H9 (cell line): ENCODE results near the gene TBC1D24. TPM values are rescaled to one million over a fixed set of nuclear protein-coding genes. Genes with fewer than 3 reads are reported as not detected.
"Not testable (repeated sequence)": the region's sequence is repeated elsewhere in the genome, so short reads cannot be mapped to it uniquely, and the experiment has no call there.

Experiments
- DNase-seq: peaks from one replicate; pipeline ENCODE4 v3.0.0-alpha.2; 2017
- H2AFZ ChIP-seq: one replicate; pipeline ENCODE4 v1.6.1; 2013; ENCODE audit warnings: mild to moderate bottlenecking, low read length, control low read depth, moderate library complexity
- H2AK5ac ChIP-seq: 2 replicates; pipeline ENCODE4 v1.6.1; 2013; ENCODE audit warnings: low read length, control low read depth, mixed read lengths; ENCODE audit not compliant: insufficient read length
- H2BK120ac ChIP-seq: one replicate; pipeline ENCODE4 v1.6.1; 2013; ENCODE audit warnings: low read depth, mild to moderate bottlenecking, low read length, control low read depth, inconsistent platforms; ENCODE audit not compliant: poor library complexity, severe bottlenecking
- H2BK12ac ChIP-seq: 2 replicates; pipeline ENCODE4 v1.6.1; 2013; ENCODE audit warnings: low read length, control low read depth, mixed read lengths, low read depth; ENCODE audit not compliant: insufficient read length
- H2BK15ac ChIP-seq: 2 replicates; pipeline ENCODE4 v1.6.1; 2013; ENCODE audit warnings: low read depth, low read length, control low read depth
- H2BK20ac ChIP-seq: one replicate; pipeline ENCODE4 v1.6.1; 2013; ENCODE audit warnings: low read depth, mild to moderate bottlenecking, low read length, control low read depth, inconsistent platforms; ENCODE audit not compliant: poor library complexity, severe bottlenecking
- H2BK5ac ChIP-seq: 2 replicates; pipeline ENCODE4 v1.6.1; 2013; ENCODE audit warnings: low read length, control low read depth, mixed read lengths; ENCODE audit not compliant: insufficient read length
- H3K14ac ChIP-seq: 2 replicates; pipeline ENCODE4 v1.6.1; 2013; ENCODE audit warnings: low read length, control low read depth; ENCODE audit not compliant: insufficient read depth
- H3K18ac ChIP-seq: 2 replicates; pipeline ENCODE4 v1.6.1; 2013; ENCODE audit warnings: low read depth, mild to moderate bottlenecking, mixed read lengths, low read length, control low read depth; ENCODE audit not compliant: insufficient read length
- H3K23ac ChIP-seq: 2 replicates; pipeline ENCODE4 v1.6.1; 2013; ENCODE audit warnings: low read length, control low read depth, mixed read lengths, low read depth; ENCODE audit not compliant: insufficient read length
- H3K23me2 ChIP-seq: 2 replicates; pipeline ENCODE4 v1.6.1; 2013; ENCODE audit warnings: low read depth, mild to moderate bottlenecking, mixed read lengths, low read length, control low read depth; ENCODE audit not compliant: insufficient read length, poor library complexity, severe bottlenecking
- H3K27ac ChIP-seq: 2 replicates; pipeline ENCODE4 v1.5.1; 2013; ENCODE audit warnings: low read length, control low read depth, mixed read lengths, low read depth; ENCODE audit not compliant: insufficient read length
- H3K27me3 ChIP-seq: 2 replicates; pipeline ENCODE4 v1.6.1; 2013; ENCODE audit warnings: low read length, control low read depth, inconsistent platforms; ENCODE audit not compliant: insufficient read depth
- H3K4ac ChIP-seq: 2 replicates; pipeline ENCODE4 v1.6.1; 2013; ENCODE audit warnings: low read depth, mild to moderate bottlenecking, control low read depth, inconsistent platforms, low read length, moderate library complexity
- H3K4me1 ChIP-seq: 2 replicates; pipeline ENCODE4 v1.6.1; 2013; ENCODE audit warnings: low read length, control low read depth, inconsistent platforms; ENCODE audit not compliant: insufficient read depth
- H3K4me2 ChIP-seq: 2 replicates; pipeline ENCODE4 v1.6.1; 2013; ENCODE audit warnings: low read length, control low read depth, mixed read lengths; ENCODE audit not compliant: insufficient read length, insufficient read depth
- H3K56ac ChIP-seq: 2 replicates; pipeline ENCODE4 v1.6.1; 2013; ENCODE audit warnings: low read depth, mild to moderate bottlenecking, mixed read lengths, low read length, control low read depth; ENCODE audit not compliant: insufficient read length
- H3K79me1 ChIP-seq: 2 replicates; pipeline ENCODE4 v1.6.1; 2013; ENCODE audit warnings: low read depth, mild to moderate bottlenecking, moderate library complexity, low read length, control low read depth, inconsistent platforms; ENCODE audit not compliant: insufficient read depth, poor library complexity, severe bottlenecking
- H3K79me2 ChIP-seq: 2 replicates; pipeline ENCODE4 v1.6.1; 2013; ENCODE audit warnings: low read length, control low read depth, inconsistent platforms; ENCODE audit not compliant: insufficient read depth
- H3K9ac ChIP-seq: 2 replicates; pipeline ENCODE4 v1.6.1; 2013; ENCODE audit warnings: low read length, control low read depth, mixed read lengths; ENCODE audit not compliant: insufficient read length; ENCODE audit errors: extremely low read depth
- H3K9me3 ChIP-seq: one replicate; pipeline ENCODE4 v1.6.1; 2013; ENCODE audit warnings: low read depth, low read length, inconsistent platforms; ENCODE audit not compliant: control insufficient read depth
- H3T11ph ChIP-seq: one replicate; pipeline ENCODE4 v1.6.1; 2013; ENCODE audit warnings: mild to moderate bottlenecking, low read length, control low read depth, inconsistent platforms
- H4K20me1 ChIP-seq: one replicate; pipeline ENCODE4 v1.6.1; 2013; ENCODE audit not compliant: control insufficient read depth, insufficient read length, insufficient read depth
- H4K5ac ChIP-seq: 2 replicates; pipeline ENCODE4 v1.6.1; 2013; ENCODE audit warnings: low read depth, mild to moderate bottlenecking, mixed read lengths, low read length, control low read depth; ENCODE audit not compliant: insufficient read length
- H4K8ac ChIP-seq: replicated peaks from 2 replicates; pipeline ENCODE4 v1.6.1; 2013; ENCODE audit warnings: low read length, control low read depth, mixed read lengths, low read depth; ENCODE audit not compliant: insufficient read length
- H4K91ac ChIP-seq: 2 replicates; pipeline ENCODE4 v1.6.1; 2013; ENCODE audit warnings: low read depth, mild to moderate bottlenecking, moderate library complexity, mixed read lengths, low read length, control low read depth; ENCODE audit not compliant: insufficient read length
- H3K27ac Mint-ChIP-seq, 3 experiments: 2 replicates in 2 of 3; 3 replicates in 1 of 3; pipeline ENCODE4 v1.8.0; 2020 to 2021; ENCODE audit warnings: mixed read lengths in 3 of 3, mild to moderate bottlenecking in 1 of 3, moderate library complexity in 1 of 3
- H3K27me3 Mint-ChIP-seq: 2 replicates; pipeline ENCODE4 v1.8.0; 2021; ENCODE audit warnings: low read depth, mild to moderate bottlenecking, moderate library complexity, mixed read lengths
- H3K36me3 Mint-ChIP-seq, 3 experiments: 2 replicates in 2 of 3; 3 replicates in 1 of 3; pipeline ENCODE4 v1.8.0; 2020 to 2021; ENCODE audit warnings: low read depth in 3 of 3, mixed read lengths in 3 of 3; ENCODE audit not compliant: insufficient read depth in 1 of 3
- H3K4me1 Mint-ChIP-seq, 2 experiments: 2 replicates each; pipeline ENCODE4 v1.8.0; 2020; ENCODE audit warnings: mixed read lengths in 2 of 2
- H3K4me3 Mint-ChIP-seq, 2 experiments: 2 replicates in 1 of 2; 3 replicates in 1 of 2; pipeline ENCODE4 v1.8.0; 2020 to 2021; ENCODE audit warnings: mild to moderate bottlenecking in 2 of 2, mixed read lengths in 2 of 2, moderate library complexity in 1 of 2
- H3K9me3 Mint-ChIP-seq, 2 experiments: 2 replicates in 1 of 2; 3 replicates in 1 of 2; pipeline ENCODE4 v1.8.0; 2020; ENCODE audit warnings: mild to moderate bottlenecking in 2 of 2, mixed read lengths in 2 of 2, moderate library complexity in 1 of 2
- WGBS: extraction: QIAGEN DNeasy Blood & Tissue Kit; methylation state at CpG from one replicate; pipeline ENCODE4 v1.1.7; 2013; ENCODE audit warnings: missing lambda C conversion rate, low lambda C conversion rate, mixed read lengths; ENCODE audit not compliant: insufficient read length; ENCODE audit errors: extremely low coverage; 5-methylcytosine and 5-hydroxymethylcytosine counted together
- total RNA-seq: library from RNA; stranded (reverse); gene quantifications from 2 replicates; pipeline ENCODE4 v1.2.1, GENCODE V29; 2021

The TBC1D24 gene
- total RNA-seq, 1 experiment from 2014 or later, result 19.0 TPM

DNA sequence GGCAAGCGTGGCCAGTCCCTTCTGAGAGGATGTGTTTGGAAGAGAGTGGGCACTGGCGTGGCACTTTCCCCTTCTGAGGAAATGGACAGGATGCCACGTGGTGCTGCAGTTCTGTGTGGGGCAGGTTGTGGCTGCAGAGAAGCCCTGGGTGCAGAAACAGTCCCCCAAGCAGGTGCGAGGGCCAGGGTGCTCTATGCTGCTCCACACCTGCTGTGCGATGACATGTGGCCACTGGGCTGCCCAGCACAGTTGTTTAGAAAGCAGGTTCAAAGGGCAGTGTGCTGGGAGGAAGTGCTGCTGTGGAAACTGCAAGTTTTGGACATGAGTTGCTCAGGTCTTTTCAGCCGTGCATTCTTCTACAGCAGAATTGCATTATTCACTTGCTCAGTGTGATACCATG lies 66.5 kb downstream of the TBC1D24 start:
- H3K79me2 ChIP-seq, H3K9ac ChIP-seq: not testable (repeated sequence)

DNA sequence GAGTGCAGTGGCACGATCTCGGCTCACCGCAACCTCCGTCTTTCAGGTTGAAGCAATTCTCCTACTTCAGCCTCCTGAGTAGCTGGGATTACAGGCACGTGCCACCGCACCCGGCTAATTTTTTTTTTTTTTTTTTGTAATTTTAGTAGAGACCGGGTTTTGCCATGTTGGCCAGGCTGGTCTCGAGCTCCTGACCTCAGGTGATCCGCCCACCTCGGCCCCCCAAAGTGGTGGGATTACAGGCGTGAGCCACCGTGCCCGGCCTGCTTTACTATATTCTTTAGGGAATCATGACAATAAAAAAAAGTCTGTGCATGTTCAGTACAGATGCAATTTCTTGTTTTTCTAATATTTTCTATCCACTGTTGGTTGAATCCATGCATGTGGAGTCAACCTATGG lies 68.8 kb downstream of the TBC1D24 start:
- not testable (repeated sequence) for H4K20me1 ChIP-seq, H3K79me2 ChIP-seq

More for the DNA sequence above, 66.5 kb downstream of the TBC1D24 start:
- DNase-seq, H3K23me2 ChIP-seq, H2BK20ac ChIP-seq, H3K4me2 ChIP-seq, H3K9me3 ChIP-seq, H3K36me3 Mint-ChIP-seq, H3K4me1 ChIP-seq, H2BK120ac ChIP-seq, H3T11ph ChIP-seq, H3K27ac ChIP-seq, H3K4me3 Mint-ChIP-seq, H2BK12ac ChIP-seq, H3K4ac ChIP-seq, H3K18ac ChIP-seq, H2AFZ ChIP-seq, H4K8ac ChIP-seq, H3K14ac ChIP-seq, H4K91ac ChIP-seq, H2AK5ac ChIP-seq, H3K27me3 ChIP-seq, H2BK5ac ChIP-seq, H4K5ac ChIP-seq, H3K23ac ChIP-seq, H4K20me1 ChIP-seq, H2BK15ac ChIP-seq, H3K27me3 Mint-ChIP-seq, H3K27ac Mint-ChIP-seq, H3K56ac ChIP-seq, H3K9me3 Mint-ChIP-seq: not testable (repeated sequence)
- WGBS, result no CpG with 5 or more reads among the region's 6 CpGs
- H3K4me1 Mint-ChIP-seq, result peaks cover 7 to 11% of the 10 kb centered on the region in 2 experiments
- H3K79me1 ChIP-seq, result peaks cover 11% of the 10 kb centered on the region

More for the DNA sequence above, 68.8 kb downstream of the TBC1D24 start:
- H3K23ac ChIP-seq, H3K9ac ChIP-seq, H3K27ac ChIP-seq, H3K27me3 ChIP-seq, H3K4ac ChIP-seq, H2AFZ ChIP-seq, H3K56ac ChIP-seq, H4K91ac ChIP-seq, H4K5ac ChIP-seq, H3K4me1 Mint-ChIP-seq, H2BK5ac ChIP-seq, H2BK120ac ChIP-seq, H2BK20ac ChIP-seq, H3K4me2 ChIP-seq, H3K18ac ChIP-seq, H3K9me3 ChIP-seq, H3K4me1 ChIP-seq, H3T11ph ChIP-seq, H2BK15ac ChIP-seq, H3K27me3 Mint-ChIP-seq, H3K23me2 ChIP-seq, H3K9me3 Mint-ChIP-seq, H4K8ac ChIP-seq, H3K4me3 Mint-ChIP-seq, H2AK5ac ChIP-seq, H3K36me3 Mint-ChIP-seq, H2BK12ac ChIP-seq, DNase-seq, H3K14ac ChIP-seq: not testable (repeated sequence)
- 0 out of 7 replicates have a peak overlapping the region, but pooled peaks of 1 of the 3 experiments have one; percentile 70 for H3K27ac Mint-ChIP-seq
- WGBS, result no CpG with 5 or more reads among the region's 14 CpGs
- peaks cover 11% of the 10 kb centered on the region for H3K79me1 ChIP-seq
